ENCODE results near the gene KRT77. TPM values are rescaled to one million over a fixed set of nuclear protein-coding genes. Genes with fewer than 3 reads are reported as not detected.
"Not testable (repeated sequence)": the region's sequence is repeated elsewhere in the genome, so short reads cannot be mapped to it uniquely, and the experiment has no call there.

KRT77 gene
- polyA plus RNA-seq, 3 donors: not detected

GRCh38 chr12:52670961-52671360 lies 32.4 kb downstream of the KRT77 start:
- H4K20me1 ChIP-seq (ENCODE audit: insufficient read depth, low read length): no peaks in the 10 kb centered on the region
- H3K79me2 ChIP-seq (ENCODE audit: insufficient read depth, low read length): no peaks in the 10 kb centered on the region
- intact Hi-C loops (cut with micrococcal nuclease): no loop called here
- Mint-ChIP-seq H3K9me3 (no peaks in the 10 kb centered on the region), H3K4me3 (no peak overlapping the region), H3K36me3 (no peaks in the 10 kb centered on the region), H3K27me3 (ENCODE audit: low read depth in 3 of 3) (peaks cover 0 to 2% (median 0%) of the 10 kb centered on the region in 3 donors), H3K4me1 (no peaks in the 10 kb centered on the region), H3K27ac (no peak overlapping the region)
- no peaks in the 10 kb centered on the region for H3K4me1 ChIP-seq (ENCODE audit: control insufficient read depth in 1 of 2, insufficient read depth in 2 of 2, low read length in 2 of 2)
- no peak for TF ChIP-seq CTCF (IDR thresholded peaks at IDR 0.05)
- WGBS (ENCODE audit: insufficient coverage): 93% methylated on average over 3 of the region's 3 CpGs
- H3K27ac ChIP-seq (ENCODE audit: low read depth in 1 of 2, low read length in 2 of 2): no peak overlapping the region
- H3K9me3 ChIP-seq (replicated peaks in 1 of 2; ENCODE audit: control insufficient read depth in 1 of 2, insufficient read depth in 1 of 2, low read length in 2 of 2): no peaks in the 10 kb centered on the region
- H3K36me3 ChIP-seq (replicated peaks in 1 of 2; ENCODE audit: control insufficient read depth in 1 of 2, insufficient read depth in 2 of 2, low read length in 2 of 2): no peaks in the 10 kb centered on the region
- H3K4me2 ChIP-seq (replicated peaks; ENCODE audit: extremely low read depth, low read length, poor library complexity, severe bottlenecking): no peak overlapping the region
- H3K9ac ChIP-seq (ENCODE audit: insufficient read depth, low read length, poor library complexity, severe bottlenecking): no peak overlapping the region
- no peak for DNase-seq
- no peak overlapping the region for H3K4me3 ChIP-seq (replicated peaks in 1 of 3; ENCODE audit: low read depth in 2 of 3, low read length in 3 of 3)
- no peaks in the 10 kb centered on the region for H3K27me3 ChIP-seq (ENCODE audit: control insufficient read depth in 2 of 2, insufficient read depth in 2 of 2, low read length in 2 of 2)
- no peak overlapping the region for H2AFZ ChIP-seq (ENCODE audit: insufficient read depth, low read depth, low read length, poor library complexity, severe bottlenecking)

GRCh38 chr12:52670506-52670905 lies 32.8 kb downstream of the KRT77 start:
- no peaks in the 10 kb centered on the region for H3K27me3 ChIP-seq (ENCODE audit: control insufficient read depth in 2 of 2, insufficient read depth in 2 of 2, low read length in 2 of 2)
- Mint-ChIP-seq H3K36me3 (no peaks in the 10 kb centered on the region), H3K4me1 (no peaks in the 10 kb centered on the region), H3K9me3 (no peaks in the 10 kb centered on the region), H3K27me3 (ENCODE audit: low read depth in 3 of 3) (no peaks in the 10 kb centered on the region), H3K27ac (no peak overlapping the region), H3K4me3 (no peak overlapping the region)
- H2AFZ ChIP-seq (ENCODE audit: insufficient read depth, low read depth, low read length, poor library complexity, severe bottlenecking): no peak overlapping the region
- H3K4me1 ChIP-seq (ENCODE audit: control insufficient read depth in 1 of 2, insufficient read depth in 2 of 2, low read length in 2 of 2): no peaks in the 10 kb centered on the region
- no peak overlapping the region for H3K4me3 ChIP-seq (replicated peaks in 1 of 3; ENCODE audit: low read depth in 2 of 3, low read length in 3 of 3)
- H3K4me2 ChIP-seq (replicated peaks; ENCODE audit: extremely low read depth, low read length, poor library complexity, severe bottlenecking): no peak overlapping the region
- intact Hi-C loops (cut with micrococcal nuclease): no loop called here
- H3K9me3 ChIP-seq (replicated peaks in 1 of 2; ENCODE audit: control insufficient read depth in 1 of 2, insufficient read depth in 1 of 2, low read length in 2 of 2): no peaks in the 10 kb centered on the region
- H3K27ac ChIP-seq (ENCODE audit: low read depth in 1 of 2, low read length in 2 of 2): no peak overlapping the region
- WGBS (ENCODE audit: insufficient coverage): no CpG with 5 or more reads among the region's 4 CpGs
- DNase-seq: no peak
- H3K9ac ChIP-seq (ENCODE audit: insufficient read depth, low read length, poor library complexity, severe bottlenecking): no peak overlapping the region
- no peaks in the 10 kb centered on the region for H3K79me2 ChIP-seq (ENCODE audit: insufficient read depth, low read length)
- no peaks in the 10 kb centered on the region for H4K20me1 ChIP-seq (ENCODE audit: insufficient read depth, low read length)
- H3K36me3 ChIP-seq (replicated peaks in 1 of 2; ENCODE audit: control insufficient read depth in 1 of 2, insufficient read depth in 2 of 2, low read length in 2 of 2): no peaks in the 10 kb centered on the region
- no peak for TF ChIP-seq CTCF (IDR thresholded peaks at IDR 0.05)

- H4K20me1 ChIP-seq (ENCODE audit: insufficient read depth, low read length); intact Hi-C loops (cut with micrococcal nuclease); H3K9me3 ChIP-seq (replicated peaks in 1 of 2; ENCODE audit: control insufficient read depth in 1 of 2, insufficient read depth in 1 of 2, low read length in 2 of 2); H3K36me3 Mint-ChIP-seq; H3K27ac Mint-ChIP-seq; DNase-seq; H3K4me3 Mint-ChIP-seq; H3K9ac ChIP-seq (ENCODE audit: insufficient read depth, low read length, poor library complexity, severe bottlenecking); H3K27ac ChIP-seq (ENCODE audit: low read depth in 1 of 2, low read length in 2 of 2); H3K27me3 ChIP-seq (ENCODE audit: control insufficient read depth in 2 of 2, insufficient read depth in 2 of 2, low read length in 2 of 2); H3K4me2 ChIP-seq (replicated peaks; ENCODE audit: extremely low read depth, low read length, poor library complexity, severe bottlenecking); H3K9me3 Mint-ChIP-seq; H3K4me3 ChIP-seq (replicated peaks in 1 of 3; ENCODE audit: low read depth in 2 of 3, low read length in 3 of 3); H2AFZ ChIP-seq (ENCODE audit: insufficient read depth, low read depth, low read length, poor library complexity, severe bottlenecking); H3K36me3 ChIP-seq (replicated peaks in 1 of 2; ENCODE audit: control insufficient read depth in 1 of 2, insufficient read depth in 2 of 2, low read length in 2 of 2); H3K4me1 Mint-ChIP-seq; H3K27me3 Mint-ChIP-seq (ENCODE audit: low read depth in 3 of 3); H3K79me2 ChIP-seq (ENCODE audit: insufficient read depth, low read length); H3K4me1 ChIP-seq (ENCODE audit: control insufficient read depth in 1 of 2, insufficient read depth in 2 of 2, low read length in 2 of 2): not testable (repeated sequence)
- WGBS (ENCODE audit: insufficient coverage): no CpG with 5 or more reads among the region's 3 CpGs
Measured at GRCh38 chr12:52669941-52670340, 33.4 kb downstream of the KRT77 start.

Data from CD14-positive monocyte (primary cell).